ENCODE measurements around the gene NFAT5.

DNA sequence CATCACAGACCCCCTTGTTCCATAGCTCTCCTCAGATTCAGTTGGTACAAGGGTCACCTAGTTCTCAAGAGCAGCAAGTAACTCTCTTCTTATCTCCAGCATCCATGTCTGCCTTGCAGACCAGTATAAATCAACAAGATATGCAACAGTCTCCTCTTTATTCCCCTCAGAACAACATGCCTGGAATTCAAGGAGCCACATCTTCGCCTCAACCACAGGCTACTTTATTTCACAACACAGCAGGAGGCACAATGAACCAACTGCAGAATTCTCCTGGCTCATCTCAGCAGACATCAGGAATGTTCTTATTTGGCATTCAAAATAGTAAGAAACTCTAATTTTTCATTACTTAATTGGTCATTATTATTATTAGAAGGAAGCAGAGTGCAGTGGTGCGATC lies 128.2 kb downstream of the NFAT5 start:
- TF ChIP-seq CTCF (IDR thresholded peaks at IDR 0.05 in 2 of 3, conservative IDR thresholded peaks at IDR 0.05 in 1 of 3; ENCODE audit: insufficient read depth in 2 of 3, low read depth in 1 of 3, low read length in 3 of 3) (no peak), SMC3 (conservative IDR thresholded peaks at IDR 0.05; ENCODE audit: insufficient read depth, low read depth, low read length) (no peak), POLR2A (conservative IDR thresholded peaks at IDR 0.05) (no peak), NFIC (IDR thresholded peaks at IDR 0.05) (no peak), EGR1 (conservative IDR thresholded peaks at IDR 0.05) (no peak), EP300 (IDR thresholded peaks at IDR 0.05; ENCODE audit: low read length) (no peak), YY1 (IDR thresholded peaks at IDR 0.05; ENCODE audit: borderline replicate concordance in 1 of 3, control insufficient read depth in 1 of 3, extremely low read depth in 1 of 3, insufficient read depth in 3 of 3, insufficient read length in 1 of 3, insufficient replicate concordance in 2 of 3, low read depth in 1 of 3, low read length in 2 of 3) (no peak)

All from K562 (cell line).